ENCODE data around the gene SPZ1.

The SPZ1 gene

GRCh38 chr5:80357671-80358070, 37.9 kb downstream of the SPZ1 start:
- H3K4me3 Mint-ChIP-seq: no peak overlapping the region
- H3K9me3 Mint-ChIP-seq: peaks cover 0 to 1% of the 10 kb centered on the region in 2 donors
- H3K36me3 Mint-ChIP-seq: no peaks in the 10 kb centered on the region
- no peaks in the 10 kb centered on the region for H3K4me1 Mint-ChIP-seq
- ATAC-seq (replicated peaks) (no peak), DNase-seq (no peak)
- no peaks in the 10 kb centered on the region for H3K27me3 Mint-ChIP-seq
- H3K27ac Mint-ChIP-seq: no peak overlapping the region

- peaks cover 0 to 3% of the 10 kb centered on the region in 2 donors for H3K36me3 Mint-ChIP-seq
- no peak overlapping the region for H3K4me3 Mint-ChIP-seq
- DNase-seq (no peak), ATAC-seq (replicated peaks) (no peak)
- H3K4me1 Mint-ChIP-seq: no peaks in the 10 kb centered on the region
- H3K9me3 Mint-ChIP-seq: peaks cover 0 to 1% of the 10 kb centered on the region in 2 donors
- H3K27me3 Mint-ChIP-seq: peaks cover 0 to 6% of the 10 kb centered on the region in 2 donors
- H3K27ac Mint-ChIP-seq: no peak overlapping the region
Measured at GRCh38 chr5:80360914-80361444, 41.2 kb downstream of the SPZ1 start.

GRCh38 chr5:80364892-80365291, 45.1 kb downstream of the SPZ1 start:
- ATAC-seq (replicated peaks): no peak
- no peaks in the 10 kb centered on the region for H3K4me1 Mint-ChIP-seq

GRCh38 chr5:80368661-80369480, 49.1 kb downstream of the SPZ1 start:
- Mint-ChIP-seq H3K36me3 (peaks cover 3% of the 10 kb centered on the region in 2 donors), H3K27ac (no peak overlapping the region), H3K4me3 (no peak overlapping the region), H3K27me3 (peaks cover 0 to 19% of the 10 kb centered on the region in 2 donors), H3K9me3 (peaks cover 4 to 8% of the 10 kb centered on the region in 2 donors), H3K4me1 (no peaks in the 10 kb centered on the region)
- DNase-seq (no peak), ATAC-seq (replicated peaks) (no peak)

More at GRCh38 chr5:80364892-80365291, 45.1 kb downstream of the SPZ1 start:
- Mint-ChIP-seq H3K4me3 (no peak overlapping the region), H3K27ac (no peak overlapping the region), H3K27me3 (peaks cover 0 to 6% of the 10 kb centered on the region in 2 donors), H3K36me3 (peaks cover 0 to 3% of the 10 kb centered on the region in 2 donors), H3K9me3 (no peaks in the 10 kb centered on the region)
- DNase-seq: no peak

GRCh38 chr5:80369521-80369920, 49.7 kb downstream of the SPZ1 start:
- Mint-ChIP-seq H3K27me3 (peaks cover 0 to 19% of the 10 kb centered on the region in 2 donors), H3K36me3 (peaks cover 3% of the 10 kb centered on the region in 2 donors), H3K27ac (no peak overlapping the region), H3K4me1 (no peaks in the 10 kb centered on the region), H3K9me3 (peaks cover 4 to 8% of the 10 kb centered on the region in 2 donors), H3K4me3 (no peak overlapping the region)
- ATAC-seq (replicated peaks): no peak
- no peak for DNase-seq

DNA sequence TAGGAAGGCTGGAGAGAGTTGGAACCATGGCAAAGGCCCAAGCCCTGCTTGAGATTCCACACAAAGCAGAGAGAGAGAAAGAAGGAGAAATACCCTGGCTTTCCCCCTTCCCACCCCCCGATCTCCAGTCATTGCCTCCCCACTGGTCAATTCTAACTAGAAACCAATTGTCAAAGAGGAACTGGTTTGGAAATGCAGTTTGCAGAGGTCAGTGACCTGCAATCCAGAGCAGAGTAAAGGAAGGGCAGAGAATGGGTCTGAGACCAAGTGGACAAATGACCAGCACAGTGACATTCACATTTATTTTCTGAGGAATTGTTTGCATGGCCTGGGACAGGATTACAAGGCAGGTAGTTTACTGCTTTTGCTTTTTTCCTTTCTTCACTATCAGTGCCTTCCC, 50.6 kb downstream of the SPZ1 start:
- H3K9me3 Mint-ChIP-seq: peaks cover 4 to 8% of the 10 kb centered on the region in 2 donors
- H3K4me1 Mint-ChIP-seq: no peaks in the 10 kb centered on the region

More for the DNA sequence above, 50.6 kb downstream of the SPZ1 start:
- no peak for DNase-seq
- Mint-ChIP-seq H3K4me3 (no peak overlapping the region), H3K27me3 (peaks cover 0 to 16% of the 10 kb centered on the region in 2 donors), H3K36me3 (peaks cover 1 to 3% of the 10 kb centered on the region in 2 donors), H3K27ac (no peak overlapping the region)
- no peak for ATAC-seq (replicated peaks)
